Hepatocyte (in vitro differentiated cells): ENCODE data around the gene IMPDH2. TPM values are rescaled to one million over a fixed set of nuclear protein-coding genes. Genes with fewer than 3 reads are reported as not detected.

Experiments
- DNase-seq: peaks from one replicate; pipeline ENCODE4 v3.0.0-alpha.2; 2016; ENCODE audit warnings: low spot score
- H2AFZ ChIP-seq: fragments of 200-600 bp; sonication (generic); 2 replicates; pipeline ENCODE4 v1.6.0; 2016; ENCODE audit warnings: antibody characterized with exemption, mild to moderate bottlenecking
- H3K27ac ChIP-seq: fragments of 200-600 bp; sonication (generic); 2 replicates; pipeline ENCODE4 v1.5.1; 2016; ENCODE audit warnings: mild to moderate bottlenecking
- H3K27me3 ChIP-seq: fragments of 200-600 bp; sonication (generic); 2 replicates; pipeline ENCODE4 v1.6.1; 2016
- H3K36me3 ChIP-seq: fragments of 200-600 bp; sonication (generic); replicated peaks from 2 replicates; pipeline ENCODE4 v1.5.1; 2016; ENCODE audit warnings: low read depth; ENCODE audit not compliant: insufficient read depth
- H3K4me1 ChIP-seq: fragments of 200-600 bp; sonication (generic); 2 replicates; pipeline ENCODE4 v1.5.1; 2016; ENCODE audit warnings: mild to moderate bottlenecking, moderate library complexity; ENCODE audit not compliant: insufficient read depth
- H3K4me2 ChIP-seq: fragments of 200-600 bp; sonication (generic); 2 replicates; pipeline ENCODE4 v1.6.0; 2016
- H3K4me3 ChIP-seq: fragments of 200-600 bp; sonication (generic); 2 replicates; pipeline ENCODE4 v1.5.1; 2016; ENCODE audit warnings: mild to moderate bottlenecking
- H3K79me2 ChIP-seq: fragments of 200-600 bp; sonication (generic); 2 replicates; pipeline ENCODE4 v1.6.0; 2017; ENCODE audit warnings: mild to moderate bottlenecking
- H3K9me2 ChIP-seq: fragments of 200-600 bp; sonication (generic); replicated peaks from 2 replicates; pipeline ENCODE4 v1.6.0; 2017; ENCODE audit warnings: mild to moderate bottlenecking; ENCODE audit not compliant: insufficient read depth
- H3K9me3 ChIP-seq: fragments of 200-600 bp; sonication (generic); 2 replicates; pipeline ENCODE4 v1.5.1; 2016; ENCODE audit warnings: low read depth, mild to moderate bottlenecking
- H4K20me1 ChIP-seq: fragments of 200-600 bp; sonication (generic); 2 replicates; pipeline ENCODE4 v1.6.0; 2016; ENCODE audit warnings: mild to moderate bottlenecking; ENCODE audit not compliant: insufficient read depth, poor library complexity, severe bottlenecking
- EZH2 ChIP-seq: fragments of 200-600 bp; sonication (generic); IDR thresholded peaks from 2 replicates; pipeline ENCODE4 v1.6.1; 2016; ENCODE audit warnings: antibody characterized with exemption, mild to moderate bottlenecking, borderline replicate concordance
- EZH2phosphoT487 ChIP-seq: fragments of 200-600 bp; sonication (generic); IDR thresholded peaks from one replicate; pipeline ENCODE4 v1.6.1; 2018; ENCODE audit warnings: antibody characterized with exemption, mild to moderate bottlenecking, low read depth, moderate library complexity; ENCODE audit not compliant: unreplicated experiment, severe bottlenecking
- WGBS: methylation state at CpG from one replicate; pipeline ENCODE4 v1.1.6; 2016; ENCODE audit warnings: low lambda C conversion rate; ENCODE audit errors: missing lambda C conversion rate; 5-methylcytosine and 5-hydroxymethylcytosine counted together
- polyA plus RNA-seq: library from polyadenylated mRNA; unstranded; fragments of >200 nt; fragmentation: Nextera tagmentation; extraction: Ambion mirVana; gene quantifications from 2 replicates; pipeline ENCODE4 v1.2.1, GENCODE V29; 2016
- total RNA-seq: library from RNA; depleted of rRNA; stranded (reverse); fragments of >200 nt; gene quantifications from 2 replicates; pipeline ENCODE4 v1.2.3, GENCODE V29; 2014
- TF ChIP-seq, protein P1 (sequence below): fragments of 200-600 bp; sonication (generic); IDR thresholded peaks from 2 replicates; pipeline ENCODE4 v1.5.1; 2016; ENCODE audit warnings: antibody characterized with exemption, mild to moderate bottlenecking; ENCODE audit not compliant: poor library complexity

IMPDH2 gene
- total and polyA plus RNA-seq, 2 experiments from 2014 or later: 115 to 180 TPM

DNA sequence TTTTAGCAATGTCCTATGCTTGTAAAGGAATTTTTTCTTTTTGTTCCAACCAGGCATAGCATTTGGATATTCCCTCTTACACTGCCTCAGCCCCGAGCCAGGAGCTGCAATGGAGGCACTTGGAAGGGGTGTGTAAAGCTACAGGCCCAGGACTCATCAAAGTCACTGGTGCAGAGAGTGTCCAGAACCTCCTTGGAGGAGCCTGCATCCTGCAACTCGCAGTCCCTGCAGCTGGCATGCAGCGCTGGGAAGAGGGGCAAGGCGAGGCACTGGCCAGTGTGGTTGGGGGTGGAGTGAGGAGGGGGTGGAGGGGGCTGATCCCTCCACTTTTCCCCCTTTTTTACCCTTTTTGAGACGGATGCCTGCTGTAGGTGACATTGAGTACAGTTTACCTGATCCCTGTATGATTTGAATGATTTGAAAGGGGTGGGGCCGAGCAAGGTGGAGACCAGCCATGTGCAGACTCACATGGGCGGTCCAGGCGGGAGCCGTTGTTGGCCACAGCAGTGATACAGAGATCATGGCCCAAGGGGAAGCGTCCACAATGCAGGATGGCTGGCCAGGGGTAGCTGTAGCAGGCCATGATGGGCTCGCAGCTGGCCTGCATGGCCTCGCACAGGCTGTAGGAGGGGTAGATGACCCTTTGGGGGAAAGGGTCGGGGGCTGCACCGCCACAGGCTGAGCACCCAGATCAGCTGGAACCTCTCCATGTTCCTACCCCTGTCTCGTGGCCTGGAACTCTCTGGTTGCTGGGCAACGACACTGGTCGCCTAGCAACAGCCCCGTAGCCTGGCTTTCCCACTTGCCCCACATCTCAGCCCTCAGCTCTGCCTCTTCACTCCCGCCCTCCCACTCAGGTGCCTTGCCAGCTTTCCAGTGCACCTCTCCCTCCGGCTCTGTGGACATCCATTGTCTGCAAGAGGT is 31.2 kb downstream of the IMPDH2 start:
- Histone ChIP-seq H3K79me2 (peaks cover 11% of the 10 kb centered on the region), H3K9me2 (no peaks in the 10 kb centered on the region), H3K36me3 (no peaks in the 10 kb centered on the region), H3K27ac (no peak overlapping the region), H3K4me2 (no peak overlapping the region), H3K27me3 (no peaks in the 10 kb centered on the region), H3K4me3 (no peak overlapping the region), H4K20me1 (no peaks in the 10 kb centered on the region), H3K9me3 (no peaks in the 10 kb centered on the region), H3K4me1 (peaks cover 23% of the 10 kb centered on the region), H2AFZ (no peak overlapping the region)
- DNase-seq: no peak
- TF ChIP-seq, protein P1, sequence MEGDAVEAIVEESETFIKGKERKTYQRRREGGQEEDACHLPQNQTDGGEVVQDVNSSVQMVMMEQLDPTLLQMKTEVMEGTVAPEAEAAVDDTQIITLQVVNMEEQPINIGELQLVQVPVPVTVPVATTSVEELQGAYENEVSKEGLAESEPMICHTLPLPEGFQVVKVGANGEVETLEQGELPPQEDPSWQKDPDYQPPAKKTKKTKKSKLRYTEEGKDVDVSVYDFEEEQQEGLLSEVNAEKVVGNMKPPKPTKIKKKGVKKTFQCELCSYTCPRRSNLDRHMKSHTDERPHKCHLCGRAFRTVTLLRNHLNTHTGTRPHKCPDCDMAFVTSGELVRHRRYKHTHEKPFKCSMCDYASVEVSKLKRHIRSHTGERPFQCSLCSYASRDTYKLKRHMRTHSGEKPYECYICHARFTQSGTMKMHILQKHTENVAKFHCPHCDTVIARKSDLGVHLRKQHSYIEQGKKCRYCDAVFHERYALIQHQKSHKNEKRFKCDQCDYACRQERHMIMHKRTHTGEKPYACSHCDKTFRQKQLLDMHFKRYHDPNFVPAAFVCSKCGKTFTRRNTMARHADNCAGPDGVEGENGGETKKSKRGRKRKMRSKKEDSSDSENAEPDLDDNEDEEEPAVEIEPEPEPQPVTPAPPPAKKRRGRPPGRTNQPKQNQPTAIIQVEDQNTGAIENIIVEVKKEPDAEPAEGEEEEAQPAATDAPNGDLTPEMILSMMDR: no peak
- TF ChIP-seq EZH2phosphoT487 (no peak), EZH2 (no peak)
- WGBS: 86% methylated on average over 19 of the region's 20 CpGs

DNA sequence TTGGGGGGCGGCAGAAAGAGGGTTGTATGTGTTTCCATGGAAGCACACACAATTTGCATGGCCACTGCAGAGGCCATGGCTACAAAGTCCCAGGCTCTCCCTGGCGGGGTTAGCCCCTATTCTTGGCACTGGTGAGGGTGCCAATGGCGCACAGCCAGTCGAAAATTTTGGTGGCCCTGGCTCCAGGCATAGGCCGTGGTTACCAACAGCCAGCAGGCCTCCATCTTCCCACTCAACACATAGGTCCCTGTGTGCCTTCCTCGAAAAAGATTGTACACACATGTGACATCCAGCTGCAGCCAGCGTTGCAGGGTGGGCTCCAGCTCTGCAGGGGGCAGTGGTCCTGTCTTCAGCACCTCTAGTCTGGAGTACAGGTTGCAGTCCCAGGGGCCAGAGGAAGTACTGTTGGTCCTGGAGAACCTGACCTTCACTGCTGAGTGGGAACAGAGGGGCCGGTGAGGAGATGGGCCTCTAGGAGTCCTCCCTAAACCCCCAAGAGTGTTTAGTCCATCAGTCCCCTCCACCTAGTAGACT is 32.0 kb downstream of the IMPDH2 start:
- H3K36me3 ChIP-seq: no peaks in the 10 kb centered on the region
- H3K4me3 ChIP-seq: no peak overlapping the region
- 92% methylated on average over 8 of the region's 8 CpGs for WGBS
- no peak overlapping the region for H3K27ac ChIP-seq
- peaks cover 19% of the 10 kb centered on the region for H3K79me2 ChIP-seq
- no peaks in the 10 kb centered on the region for H3K9me3 ChIP-seq
- no peak for TF ChIP-seq EZH2phosphoT487
- no peak overlapping the region for H3K4me2 ChIP-seq
- peaks cover 24% of the 10 kb centered on the region for H3K4me1 ChIP-seq
- no peaks in the 10 kb centered on the region for H4K20me1 ChIP-seq
- H2AFZ ChIP-seq: no peak overlapping the region
- H3K9me2 ChIP-seq: no peaks in the 10 kb centered on the region
- DNase-seq: no peak
- H3K27me3 ChIP-seq: no peaks in the 10 kb centered on the region

DNA sequence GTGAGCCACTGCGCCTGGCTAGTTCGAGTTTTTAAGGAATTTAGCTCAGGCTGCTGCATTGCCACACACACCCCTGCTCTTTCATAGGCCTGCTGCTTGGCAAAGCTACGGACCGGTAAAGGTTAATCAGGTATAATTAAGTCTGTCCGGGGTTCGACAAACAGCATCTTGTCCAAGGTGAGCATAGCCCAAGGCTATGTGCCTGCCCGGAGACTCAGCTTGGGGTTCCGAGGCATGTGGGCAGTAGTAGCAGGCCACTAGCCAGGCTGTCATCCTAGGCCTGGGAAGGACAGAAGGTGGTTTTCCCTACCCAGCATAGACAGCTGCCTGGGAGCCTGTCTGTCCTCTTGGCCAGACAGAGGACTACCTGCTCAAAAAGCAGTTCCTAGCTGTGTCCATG is 32.6 kb downstream of the IMPDH2 start:
- WGBS: 94% methylated on average over 8 of the region's 8 CpGs
- DNase-seq: no peak
- no peaks in the 10 kb centered on the region for H3K27me3 ChIP-seq
- H3K4me3 ChIP-seq: no peak overlapping the region
- H4K20me1 ChIP-seq: no peaks in the 10 kb centered on the region
- no peak overlapping the region for H3K4me2 ChIP-seq
- H3K9me3 ChIP-seq: no peaks in the 10 kb centered on the region
- TF ChIP-seq EZH2: no peak
- TF ChIP-seq EZH2phosphoT487: no peak
- TF ChIP-seq, protein P1: no peak
- H3K79me2 ChIP-seq: peaks cover 24% of the 10 kb centered on the region
- no peaks in the 10 kb centered on the region for H3K36me3 ChIP-seq
- H3K4me1 ChIP-seq: peaks cover 29% of the 10 kb centered on the region
- no peak overlapping the region for H2AFZ ChIP-seq
- no peak overlapping the region for H3K27ac ChIP-seq
- H3K9me2 ChIP-seq: no peaks in the 10 kb centered on the region

DNA sequence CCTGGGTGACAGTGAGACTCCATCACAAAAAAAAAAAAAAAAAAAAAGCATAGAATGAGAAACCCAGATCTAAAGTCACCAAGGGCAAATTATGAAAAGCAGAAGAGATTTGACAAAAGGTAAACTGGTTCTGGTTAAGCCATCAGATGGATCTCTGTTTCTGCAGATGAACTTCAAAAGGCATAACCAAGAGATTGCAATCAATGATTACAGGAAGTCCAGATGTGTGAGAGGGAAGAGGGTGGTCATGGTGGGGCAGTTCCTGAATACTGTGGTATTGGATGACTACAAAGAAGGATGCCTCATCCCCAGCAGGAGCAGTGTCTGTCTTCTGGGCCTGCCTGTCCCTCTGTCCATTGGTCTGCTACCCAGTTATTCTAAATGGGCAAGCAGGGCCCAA is 35.4 kb downstream of the IMPDH2 start:
- no peak overlapping the region for H2AFZ ChIP-seq
- TF ChIP-seq, protein P1: no peak
- no peak for TF ChIP-seq EZH2
- TF ChIP-seq EZH2phosphoT487: no peak
- H3K27me3 ChIP-seq: no peaks in the 10 kb centered on the region
- no peak overlapping the region for H3K4me2 ChIP-seq
- H3K4me3 ChIP-seq: no peak overlapping the region
- no peaks in the 10 kb centered on the region for H3K36me3 ChIP-seq
- no peaks in the 10 kb centered on the region for H4K20me1 ChIP-seq
- H3K27ac ChIP-seq: no peak overlapping the region
- H3K9me3 ChIP-seq: no peaks in the 10 kb centered on the region
- DNase-seq: no peak
- no peaks in the 10 kb centered on the region for H3K9me2 ChIP-seq
- H3K79me2 ChIP-seq: peaks cover 42% of the 10 kb centered on the region
- peaks cover 18% of the 10 kb centered on the region for H3K4me1 ChIP-seq
